Neutrophil (primary cell): ENCODE measurements around the gene SULT1C3.

Experiments
- H3K27ac ChIP-seq: fragments of 200-600 bp; sonication (generic); 2 replicates; pipeline ENCODE4 v1.5.1; 2016; ENCODE audit warnings: mild to moderate bottlenecking, moderate library complexity
- H3K27me3 ChIP-seq: fragments of 200-600 bp; sonication (generic); 2 replicates; pipeline ENCODE4 v1.6.0; 2016; ENCODE audit warnings: mild to moderate bottlenecking
- H3K36me3 ChIP-seq: fragments of 200-600 bp; sonication (generic); 2 replicates; pipeline ENCODE4 v1.5.1; 2017
- H3K4me1 ChIP-seq, 2 experiments: fragments of 200-600 bp in 1 of 2; sonication (generic) in 1 of 2; 1 replicate in 1 of 2; 2 replicates in 1 of 2; pipeline versions ENCODE4 v1.5.1 to v1.6.1; 2013 to 2016; ENCODE audit warnings: low read depth in 1 of 2, low read length in 1 of 2, mild to moderate bottlenecking in 1 of 2, moderate library complexity in 1 of 2; ENCODE audit not compliant: control insufficient read depth in 1 of 2, insufficient read depth in 1 of 2
- H3K4me3 ChIP-seq, 2 experiments: fragments of 200-600 bp in 1 of 2; sonication (generic) in 1 of 2; 1 replicate in 1 of 2; 2 replicates in 1 of 2; pipeline ENCODE4 v1.5.1; 2013 to 2016; ENCODE audit warnings: low read depth in 1 of 2, low read length in 1 of 2, mild to moderate bottlenecking in 1 of 2, moderate library complexity in 1 of 2
- H3K9me3 ChIP-seq: fragments of 200-600 bp; sonication (generic); 2 replicates; pipeline ENCODE4 v1.5.1; 2016
- CTCF ChIP-seq: fragments of 200-600 bp; sonication (generic); IDR thresholded peaks from 2 replicates; pipeline ENCODE4 v1.5.1; 2016; ENCODE audit warnings: antibody characterized with exemption

The SULT1C3 gene

GRCh38 chr2:108285616-108286015 lies 45.8 kb downstream of the SULT1C3 start:
- Histone ChIP-seq H3K4me3 (no peak overlapping the region), H3K36me3 (no peaks in the 10 kb centered on the region), H3K9me3 (no peaks in the 10 kb centered on the region), H3K27me3 (no peaks in the 10 kb centered on the region), H3K27ac (no peak overlapping the region), H3K4me1 (no peaks in the 10 kb centered on the region)
- TF ChIP-seq CTCF: no peak

GRCh38 chr2:108287169-108287568 lies 47.4 kb downstream of the SULT1C3 start:
- Histone ChIP-seq H3K4me3 (no peak overlapping the region), H3K27ac (no peak overlapping the region), H3K36me3 (no peaks in the 10 kb centered on the region), H3K4me1 (no peaks in the 10 kb centered on the region), H3K27me3 (no peaks in the 10 kb centered on the region), H3K9me3 (no peaks in the 10 kb centered on the region)
- no peak for TF ChIP-seq CTCF

- H3K4me1 ChIP-seq: no peaks in the 10 kb centered on the region
- no peak within 1 kb of the TSS for H3K4me3 ChIP-seq
- no peak within 1 kb of the TSS for H3K27ac ChIP-seq
- H3K36me3 ChIP-seq: no peaks in the 10 kb centered on the region
- no peaks in the 10 kb centered on the region for H3K9me3 ChIP-seq
- H3K27me3 ChIP-seq: no peaks in the 10 kb centered on the region
- no peak for TF ChIP-seq CTCF
Measured at GRCh38 chr2:108288534-108289106, 48.9 kb downstream of the SULT1C3 start, which contains the start of gene SULT1C2. Gene SULT1C2 (plus strand): TSS chr2:108288895. CDS start chr2:108293668, 4,773 bp downstream.

- Histone ChIP-seq H3K9me3 (no peaks in the 10 kb centered on the region), H3K27me3 (no peaks in the 10 kb centered on the region), H3K4me3 (no peak overlapping the region), H3K4me1 (no peaks in the 10 kb centered on the region), H3K27ac (no peak overlapping the region), H3K36me3 (no peaks in the 10 kb centered on the region)
- TF ChIP-seq CTCF: no peak
Measured at GRCh38 chr2:108293850-108294249, 54.1 kb downstream of the SULT1C3 start.

GRCh38 chr2:108297436-108298141 lies 57.8 kb downstream of the SULT1C3 start:
- TF ChIP-seq CTCF: no peak

More at GRCh38 chr2:108297436-108298141, 57.8 kb downstream of the SULT1C3 start:
- H3K4me1 ChIP-seq: no peaks in the 10 kb centered on the region
- H3K27ac ChIP-seq: no peak overlapping the region
- H3K27me3 ChIP-seq: no peaks in the 10 kb centered on the region
- H3K9me3 ChIP-seq: no peaks in the 10 kb centered on the region
- no peak overlapping the region for H3K4me3 ChIP-seq
- no peaks in the 10 kb centered on the region for H3K36me3 ChIP-seq
